Vagina (tissue), 2 donors: ENCODE measurements around the gene FZD10. TPM values are rescaled to one million over a fixed set of nuclear protein-coding genes. Genes with fewer than 3 reads are reported as not detected.

Experiments used
- DNase-seq, 2 donors: peaks; one replicate each; pipeline ENCODE4 v3.0.0-alpha.2; 2017; ENCODE audit errors: extremely low spot score in 2 of 2
- H3K27ac ChIP-seq: fragments of 200-600 bp; sonication (generic); one replicate; pipeline ENCODE4 v1.5.1; 2019
- H3K27me3 ChIP-seq: fragments of 200-600 bp; sonication (generic); one replicate; pipeline ENCODE4 v1.5.1; 2019
- H3K36me3 ChIP-seq, 2 donors: fragments of 200-600 bp; sonication (generic); one replicate each; pipeline ENCODE4 v1.5.1; 2017 to 2019
- H3K4me1 ChIP-seq: fragments of 200-600 bp; sonication (generic); one replicate; pipeline ENCODE4 v1.5.1; 2019
- H3K4me3 ChIP-seq, 2 donors: fragments of 200-600 bp; sonication (generic); 1 replicate in 1 of 2; 2 replicates in 1 of 2; pipeline ENCODE4 v1.5.1; 2016 to 2019
- H3K9me3 ChIP-seq: fragments of 200-600 bp; sonication (generic); one replicate; pipeline ENCODE4 v1.5.1; 2019
- CTCF ChIP-seq, 3 experiments: fragments of 450-650 bp in 2 of 3; fragments of 200-600 bp in 1 of 3; sonication (generic) in 1 of 3; IDR thresholded peaks; one replicate each; pipeline ENCODE4 v1.5.1; 2017 to 2019; ENCODE audit warnings: antibody characterized with exemption in 3 of 3, mild to moderate bottlenecking in 2 of 3, moderate library complexity in 2 of 3
- POLR2A ChIP-seq, 2 donors: fragments of 450-650 bp; IDR thresholded peaks; one replicate each; pipeline ENCODE4 v1.6.1; 2017; ENCODE audit warnings: antibody characterized with exemption in 2 of 2, mild to moderate bottlenecking in 2 of 2, moderate library complexity in 2 of 2
- POLR2AphosphoS5 ChIP-seq, 2 donors: sonication (generic); formaldehyde crosslinking; IDR thresholded peaks; one replicate each; pipeline ENCODE4 v1.9.0; 2017; ENCODE audit warnings: antibody characterized with exemption in 2 of 2, mild to moderate bottlenecking in 2 of 2, low read depth in 1 of 2; ENCODE audit not compliant: insufficient read depth in 1 of 2
- intact Hi-C: fragments of 100-400 bp; cut with DNase I; formaldehyde crosslinking; loops from one replicate; pipeline ENCODE4 v1.15.1; 2023
- total RNA-seq: library from RNA; depleted of rRNA; stranded (reverse); fragments of >200 nt; gene quantifications from one replicate; pipeline ENCODE4 v1.2.3, GENCODE V29; 2016

Gene FZD10
- total RNA-seq, 1 donor from 2014 or later: 5.2 TPM

GRCh38 chr12:130163461-130164215 is 1.4 kb downstream of the FZD10 start:
- H3K36me3 ChIP-seq: no peaks in the 10 kb centered on the region
- peak overlapping the region; percentile 54 to 64 for H3K4me3 ChIP-seq
- DNase-seq: no peak
- no peak overlapping the region for H3K27ac ChIP-seq
- peaks cover 35% of the 10 kb centered on the region for H3K4me1 ChIP-seq
- TF ChIP-seq CTCF (IDR thresholded peaks at IDR 0.05): no peak
- TF ChIP-seq POLR2AphosphoS5 (IDR thresholded peaks at IDR 0.05; ENCODE audit: insufficient read depth in 1 of 2, low read depth in 1 of 2): no peak
- TF ChIP-seq POLR2A (IDR thresholded peaks at IDR 0.05): no peak
- H3K27me3 ChIP-seq: no peaks in the 10 kb centered on the region
- H3K9me3 ChIP-seq: no peaks in the 10 kb centered on the region
- intact Hi-C loops: no loop called here

DNA sequence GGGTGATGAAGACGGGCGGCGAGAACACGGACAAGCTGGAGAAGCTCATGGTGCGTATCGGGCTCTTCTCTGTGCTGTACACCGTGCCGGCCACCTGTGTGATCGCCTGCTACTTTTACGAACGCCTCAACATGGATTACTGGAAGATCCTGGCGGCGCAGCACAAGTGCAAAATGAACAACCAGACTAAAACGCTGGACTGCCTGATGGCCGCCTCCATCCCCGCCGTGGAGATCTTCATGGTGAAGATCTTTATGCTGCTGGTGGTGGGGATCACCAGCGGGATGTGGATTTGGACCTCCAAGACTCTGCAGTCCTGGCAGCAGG is 1.9 kb downstream of the FZD10 start:
- H3K36me3 ChIP-seq: no peaks in the 10 kb centered on the region
- no peak for TF ChIP-seq CTCF (IDR thresholded peaks at IDR 0.05)
- no peak for TF ChIP-seq POLR2A (IDR thresholded peaks at IDR 0.05)
- no peak for TF ChIP-seq POLR2AphosphoS5 (IDR thresholded peaks at IDR 0.05; ENCODE audit: insufficient read depth in 1 of 2, low read depth in 1 of 2)
- H3K27me3 ChIP-seq: no peaks in the 10 kb centered on the region
- H3K4me1 ChIP-seq: peaks cover 35% of the 10 kb centered on the region
- H3K4me3 ChIP-seq: no peak overlapping the region
- DNase-seq: no peak
- no peak overlapping the region for H3K27ac ChIP-seq
- no peaks in the 10 kb centered on the region for H3K9me3 ChIP-seq
- intact Hi-C loops: no loop called here

DNA sequence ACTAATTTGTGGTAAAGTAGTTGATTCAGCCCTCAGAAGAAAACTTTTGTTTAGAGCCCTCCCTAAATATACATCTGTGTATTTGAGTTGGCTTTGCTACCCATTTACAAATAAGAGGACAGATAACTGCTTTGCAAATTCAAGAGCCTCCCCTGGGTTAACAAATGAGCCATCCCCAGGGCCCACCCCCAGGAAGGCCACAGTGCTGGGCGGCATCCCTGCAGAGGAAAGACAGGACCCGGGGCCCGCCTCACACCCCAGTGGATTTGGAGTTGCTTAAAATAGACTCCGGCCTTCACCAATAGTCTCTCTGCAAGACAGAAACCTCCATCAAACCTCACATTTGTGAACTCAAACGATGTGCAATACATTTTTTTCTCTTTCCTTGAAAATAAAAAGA is 2.7 kb downstream of the FZD10 start:
- H3K4me1 ChIP-seq: peaks cover 35% of the 10 kb centered on the region
- no peaks in the 10 kb centered on the region for H3K27me3 ChIP-seq

DNA sequence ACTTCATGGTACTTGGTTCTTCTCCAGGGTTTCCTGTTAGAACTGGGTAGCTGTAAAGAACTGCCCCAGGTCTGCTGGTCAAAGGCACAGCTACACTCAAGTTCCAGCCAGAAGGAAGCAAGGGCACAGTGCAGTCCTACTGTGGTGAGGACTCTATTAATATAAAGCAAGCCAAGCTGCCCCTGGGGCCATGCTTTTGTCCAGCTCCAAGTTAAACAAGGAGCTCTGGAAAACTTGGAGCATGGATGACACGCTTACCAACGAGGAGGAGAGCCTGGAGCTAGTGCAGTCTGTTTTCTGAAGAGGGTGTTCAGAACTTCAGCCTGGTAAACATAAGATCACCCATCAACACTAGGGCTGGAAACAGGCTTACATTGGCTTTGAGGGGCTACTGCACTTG is 4.0 kb downstream of the FZD10 start:
- no peak for DNase-seq
- intact Hi-C loops: no loop called here
- H3K27me3 ChIP-seq: no peaks in the 10 kb centered on the region
- TF ChIP-seq POLR2AphosphoS5 (IDR thresholded peaks at IDR 0.05; ENCODE audit: insufficient read depth in 1 of 2, low read depth in 1 of 2) (no peak), CTCF (IDR thresholded peaks at IDR 0.05) (no peak), POLR2A (IDR thresholded peaks at IDR 0.05) (no peak)
- peaks cover 23% of the 10 kb centered on the region for H3K4me1 ChIP-seq
- no peak overlapping the region for H3K27ac ChIP-seq
- no peaks in the 10 kb centered on the region for H3K9me3 ChIP-seq
- no peak overlapping the region for H3K4me3 ChIP-seq
- H3K36me3 ChIP-seq: no peaks in the 10 kb centered on the region

More for the DNA sequence above, 2.7 kb downstream of the FZD10 start:
- no peak overlapping the region for H3K27ac ChIP-seq
- H3K36me3 ChIP-seq: no peaks in the 10 kb centered on the region
- TF ChIP-seq POLR2AphosphoS5 (IDR thresholded peaks at IDR 0.05; ENCODE audit: insufficient read depth in 1 of 2, low read depth in 1 of 2) (no peak), CTCF (IDR thresholded peaks at IDR 0.05) (no peak), POLR2A (IDR thresholded peaks at IDR 0.05) (no peak)
- no peak overlapping the region for H3K4me3 ChIP-seq
- no peaks in the 10 kb centered on the region for H3K9me3 ChIP-seq
- intact Hi-C loops: no loop called here
- no peak for DNase-seq

GRCh38 chr12:130167537-130167936 is 5.3 kb downstream of the FZD10 start:
- H3K4me3 ChIP-seq: no peak overlapping the region
- DNase-seq: no peak
- intact Hi-C loops: no loop called here
- peaks cover 16% of the 10 kb centered on the region for H3K4me1 ChIP-seq
- no peak overlapping the region for H3K27ac ChIP-seq
- TF ChIP-seq CTCF (IDR thresholded peaks at IDR 0.05) (no peak), POLR2AphosphoS5 (IDR thresholded peaks at IDR 0.05; ENCODE audit: insufficient read depth in 1 of 2, low read depth in 1 of 2) (no peak), POLR2A (IDR thresholded peaks at IDR 0.05) (no peak)
- H3K9me3 ChIP-seq: no peaks in the 10 kb centered on the region
- H3K27me3 ChIP-seq: no peaks in the 10 kb centered on the region
- no peaks in the 10 kb centered on the region for H3K36me3 ChIP-seq
